Keratinocyte (primary cell): ENCODE results near the gene SIVA1. TPM values are rescaled to one million over a fixed set of nuclear protein-coding genes. Genes with fewer than 3 reads are reported as not detected.

Experiments
- DNase-seq: peaks from one replicate; pipeline ENCODE4 v3.0.0-alpha.2; 2011; ENCODE audit warnings: low read depth, missing footprints, low spot score
- FAIRE-seq: peaks from 2 replicates; lab custom pipeline; 2011; peaks lifted over from hg19 to GRCh38; lab: Jason Lieb, UNC
- H2AFZ ChIP-seq: 2 replicates; pipeline ENCODE4 v1.6.0; 2012; ENCODE audit warnings: low read length, control low read depth, inconsistent platforms; ENCODE audit not compliant: control insufficient read depth
- H3K27ac ChIP-seq: 2 replicates; pipeline ENCODE4 v1.5.1; 2011; ENCODE audit warnings: low read length; ENCODE audit not compliant: control insufficient read depth, insufficient read depth
- H3K27me3 ChIP-seq: 3 replicates; pipeline ENCODE4 v1.6.0; 2011; ENCODE audit warnings: low read length; ENCODE audit not compliant: control insufficient read depth, insufficient read depth; ENCODE audit errors: extremely low read depth
- H3K36me3 ChIP-seq, 2 experiments: 2 replicates in 1 of 2; 3 replicates in 1 of 2; pipeline ENCODE4 v1.5.1; 2011; ENCODE audit warnings: low read length in 2 of 2, mild to moderate bottlenecking in 1 of 2; ENCODE audit not compliant: control insufficient read depth in 2 of 2, insufficient read depth in 2 of 2; ENCODE audit errors: extremely low read depth in 1 of 2
- H3K4me1 ChIP-seq: 3 replicates; pipeline ENCODE4 v1.5.1; 2011; ENCODE audit warnings: low read length; ENCODE audit not compliant: control insufficient read depth, insufficient read depth; ENCODE audit errors: extremely low read depth
- H3K4me2 ChIP-seq: 3 replicates; pipeline ENCODE4 v1.6.0; 2011; ENCODE audit warnings: low read depth, low read length; ENCODE audit not compliant: control insufficient read depth, insufficient read depth; ENCODE audit errors: extremely low read depth
- H3K4me3 ChIP-seq, 3 experiments: fragments of 200-600 bp in 1 of 3; sonication (generic) in 1 of 3; 2 replicates in 2 of 3; 3 replicates in 1 of 3; pipeline ENCODE4 v1.5.1; 2011 to 2016; ENCODE audit warnings: low read length in 3 of 3, mild to moderate bottlenecking in 3 of 3, control low read depth in 2 of 3, inconsistent platforms in 1 of 3, low read depth in 1 of 3, mixed read lengths in 1 of 3, mixed run types in 1 of 3, moderate library complexity in 1 of 3; ENCODE audit not compliant: control insufficient read depth in 2 of 3, insufficient read depth in 2 of 3; ENCODE audit errors: extremely low read depth in 1 of 3
- H3K79me2 ChIP-seq: 2 replicates; pipeline ENCODE4 v1.6.0; 2012; ENCODE audit warnings: low read length; ENCODE audit not compliant: control insufficient read depth, insufficient read depth
- H3K9ac ChIP-seq: 3 replicates; pipeline ENCODE4 v1.6.0; 2011; ENCODE audit warnings: low read length; ENCODE audit not compliant: control insufficient read depth, insufficient read depth; ENCODE audit errors: extremely low read depth
- H3K9me1 ChIP-seq: 3 replicates; pipeline ENCODE4 v1.6.0; 2011; ENCODE audit warnings: low read length; ENCODE audit not compliant: control insufficient read depth, insufficient read depth; ENCODE audit errors: extremely low read depth
- H3K9me3 ChIP-seq: 2 replicates; pipeline ENCODE4 v1.5.1; 2012; ENCODE audit warnings: low read depth, low read length; ENCODE audit not compliant: control insufficient read depth
- H4K20me1 ChIP-seq: 3 replicates; pipeline ENCODE4 v1.6.0; 2011; ENCODE audit warnings: low read length; ENCODE audit not compliant: control insufficient read depth, insufficient read depth; ENCODE audit errors: extremely low read depth
- CTCF ChIP-seq, 3 experiments: IDR thresholded peaks in 1 of 3; conservative IDR thresholded peaks in 1 of 3; optimal IDR thresholded peaks in 1 of 3; 2 replicates in 2 of 3; 3 replicates in 1 of 3; pipeline versions ENCODE3 to v1.5.1; 2011; ENCODE audit warnings: low read length in 3 of 3, mild to moderate bottlenecking in 3 of 3, moderate library complexity in 2 of 3, control low read depth in 1 of 3, inconsistent platforms in 1 of 3; ENCODE audit not compliant: insufficient read depth in 2 of 3; ENCODE audit errors: extremely low read depth in 1 of 3
- EZH2 ChIP-seq: IDR thresholded peaks from one replicate; pipeline ENCODE4 v1.6.1; 2012; ENCODE audit warnings: inconsistent platforms, mild to moderate bottlenecking, low read length, moderate library complexity
- dilution Hi-C: fragments of 300-500 bp; cut with MboI; formaldehyde crosslinking; loops from one replicate; pipeline ENCODE4 v1.7.0; 2020; ENCODE audit warnings: low sequenced_read_pairs; ENCODE audit not compliant: extremely low pct_ligation_motif_present
- polyA plus RNA-seq, 5 experiments: library from polyadenylated mRNA; depleted of rRNA in 3 of 5; stranded (reverse) in 3 of 5; stranded (forward) in 1 of 5; unstranded in 1 of 5; fragments of >200 nt; gene quantifications; 1 replicate in 1 of 5; 2 replicates in 3 of 5; 3 replicates in 1 of 5; pipeline versions ENCODE4 v1.2.1 to v1.2.3, GENCODE V29; 2011 to 2012; ENCODE audit warnings: missing spikeins in 2 of 5, low read depth in 1 of 5, low replicate concordance in 1 of 5

The SIVA1 gene
- polyA plus RNA-seq, 1 donor (not counting 4 experiments of a cell fraction or from before 2014, with no cell fraction given): 35.3 TPM

DNA sequence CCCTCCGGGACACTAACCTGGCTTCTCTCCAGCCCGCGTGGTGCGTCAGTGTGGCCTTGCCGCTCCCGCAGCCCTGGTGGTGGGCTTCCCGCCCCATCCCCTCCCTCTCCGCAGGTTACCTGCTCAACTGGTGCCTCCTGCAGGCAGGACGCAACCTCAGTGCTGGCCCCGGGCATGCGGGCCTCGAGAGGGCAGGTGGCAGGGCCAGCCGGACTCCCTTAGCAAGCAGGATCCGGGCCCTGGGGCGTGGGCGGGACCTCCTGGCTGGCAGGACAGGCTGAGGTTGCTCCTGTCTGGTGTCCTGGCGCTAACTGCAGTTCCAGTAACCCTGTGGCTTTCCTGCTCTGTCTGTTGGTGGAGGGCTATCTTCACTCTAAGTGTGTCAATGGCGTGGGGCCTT is 37.5 kb upstream of the SIVA1 start:
- H3K27ac ChIP-seq: no peak overlapping the region

GRCh38 chr14:104715871-104716270 is 37.1 kb upstream of the SIVA1 start:
- TF ChIP-seq EZH2: no peak
- no peak for TF ChIP-seq CTCF (optimal IDR thresholded peaks at IDR 0.05 in 1 of 3, IDR thresholded peaks at IDR 0.05 in 1 of 3, conservative IDR thresholded peaks at IDR 0.05 in 1 of 3; ENCODE audit: extremely low read depth in 1 of 3, insufficient read depth in 2 of 3, low read length in 3 of 3)
- Histone ChIP-seq H3K4me3 (no peak overlapping the region), H3K4me1 (no peaks in the 10 kb centered on the region), H3K79me2 (no peaks in the 10 kb centered on the region), H4K20me1 (peaks cover 5% of the 10 kb centered on the region), H3K4me2 (no peak overlapping the region), H3K9me1 (no peaks in the 10 kb centered on the region), H3K9ac (no peak overlapping the region), H3K27ac (no peak overlapping the region), H3K27me3 (no peaks in the 10 kb centered on the region), H2AFZ (no peak overlapping the region), H3K36me3 (peaks cover 19 to 32% of the 10 kb centered on the region in 2 experiments), H3K9me3 (no peaks in the 10 kb centered on the region)
- dilution Hi-C loops: no loop called here
- FAIRE-seq (no peak), DNase-seq (no peak)

More for the DNA sequence above, 37.5 kb upstream of the SIVA1 start:
- H3K36me3 ChIP-seq: peaks cover 23 to 36% of the 10 kb centered on the region in 2 experiments
- H3K4me2 ChIP-seq: no peak overlapping the region
- TF ChIP-seq EZH2: no peak
- no peak for TF ChIP-seq CTCF (optimal IDR thresholded peaks at IDR 0.05 in 1 of 3, IDR thresholded peaks at IDR 0.05 in 1 of 3, conservative IDR thresholded peaks at IDR 0.05 in 1 of 3; ENCODE audit: extremely low read depth in 1 of 3, insufficient read depth in 2 of 3, low read length in 3 of 3)
- no peaks in the 10 kb centered on the region for H3K4me1 ChIP-seq
- H3K9me3 ChIP-seq: no peaks in the 10 kb centered on the region
- H3K4me3 ChIP-seq: no peak overlapping the region
- H3K9ac ChIP-seq: no peak overlapping the region
- no peaks in the 10 kb centered on the region for H3K9me1 ChIP-seq
- no peak for FAIRE-seq
- H3K27me3 ChIP-seq: no peaks in the 10 kb centered on the region
- no peaks in the 10 kb centered on the region for H3K79me2 ChIP-seq
- no peak overlapping the region for H2AFZ ChIP-seq
- dilution Hi-C loops: no loop called here
- H4K20me1 ChIP-seq: peaks cover 5% of the 10 kb centered on the region
- no peak for DNase-seq
